ENCODE data around the gene COP1.

Gene COP1

GRCh38 chr1:175947771-175948170 lies 259.3 kb downstream of the COP1 start:
- no peak for DNase-seq

- no peak for DNase-seq
Measured at GRCh38 chr1:175944591-175944990, 262.5 kb downstream of the COP1 start.

GRCh38 chr1:175941164-175941563 lies 265.9 kb downstream of the COP1 start:
- DNase-seq, result no peak

- DNase-seq, result no peak
Measured at GRCh38 chr1:175936736-175937135, 270.4 kb downstream of the COP1 start.

GRCh38 chr1:175935566-175936115 lies 271.4 kb downstream of the COP1 start:
- no peak for DNase-seq

GRCh38 chr1:175935166-175935565 lies 271.9 kb downstream of the COP1 start:
- no peak for DNase-seq

GRCh38 chr1:175933801-175934200 lies 273.3 kb downstream of the COP1 start:
- no peak for DNase-seq

GRCh38 chr1:175927944-175928343 lies 279.1 kb downstream of the COP1 start:
- no peak for DNase-seq

GRCh38 chr1:175922254-175922881 lies 284.7 kb downstream of the COP1 start:
- DNase-seq, result no peak

GRCh38 chr1:175920381-175920780 lies 286.7 kb downstream of the COP1 start:
- no peak for DNase-seq

GRCh38 chr1:175919001-175919400 lies 288.1 kb downstream of the COP1 start:
- no peak for DNase-seq

GRCh38 chr1:175918364-175918801 lies 288.7 kb downstream of the COP1 start:
- no peak for DNase-seq

GRCh38 chr1:175914115-175914514 lies 293.0 kb downstream of the COP1 start:
- DNase-seq, result no peak

- DNase-seq, result no peak
Measured at GRCh38 chr1:175911138-175911537, 295.9 kb downstream of the COP1 start.

GRCh38 chr1:175906370-175906769 lies 300.7 kb downstream of the COP1 start:
- no peak for DNase-seq

GRCh38 chr1:175904808-175905207 lies 302.3 kb downstream of the COP1 start:
- DNase-seq, result no peak

- DNase-seq, result no peak
Measured at GRCh38 chr1:175902281-175902680, 304.8 kb downstream of the COP1 start.

- DNase-seq, result no peak
Measured at GRCh38 chr1:175901076-175901836, 305.8 kb downstream of the COP1 start.

- DNase-seq, result no peak
Measured at GRCh38 chr1:175900171-175900570, 306.9 kb downstream of the COP1 start.

GRCh38 chr1:175895966-175896365 lies 311.1 kb downstream of the COP1 start:
- no peak for DNase-seq
